Stimulated activated CD8-positive, alpha-beta memory T cell treated with anti-CD3 and anti-CD28 coated beads, Interleukin-4, amount 100 ng/mL, for 1 hour (primary cell): Measurements from ENCODE around the gene POM121C.
"Not testable (repeated sequence)": the region's sequence is repeated elsewhere in the genome, so short reads cannot be mapped to it uniquely, and the experiment has no call there.

Experiments
- DNase-seq, 2 donors: peaks; one replicate each; pipeline ENCODE4 v3.0.0-alpha.2; 2020; ENCODE audit warnings: low read depth in 2 of 2, low spot score in 1 of 2

Gene POM121C

DNA sequence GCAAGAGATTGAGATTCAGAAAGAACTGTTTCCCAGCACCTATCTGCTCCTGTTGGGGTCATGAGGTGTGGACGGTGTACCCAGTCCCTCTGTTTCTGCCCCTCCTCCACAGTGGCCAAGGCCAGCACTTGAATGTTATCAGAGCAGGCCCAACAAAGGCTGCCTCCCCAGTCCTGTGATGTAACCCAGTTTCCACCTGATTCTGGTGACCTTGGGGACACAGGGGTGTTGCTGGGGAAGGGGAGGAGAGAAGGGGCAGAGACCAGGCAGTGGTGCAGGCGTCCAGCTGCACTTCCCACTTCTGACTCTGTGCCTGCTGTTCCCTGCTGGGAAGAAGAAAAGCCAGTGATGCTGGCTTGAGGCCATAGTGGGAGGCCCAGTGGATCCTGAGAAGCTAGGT is 88.2 kb downstream of the POM121C start:
- not testable (repeated sequence) for DNase-seq

DNA sequence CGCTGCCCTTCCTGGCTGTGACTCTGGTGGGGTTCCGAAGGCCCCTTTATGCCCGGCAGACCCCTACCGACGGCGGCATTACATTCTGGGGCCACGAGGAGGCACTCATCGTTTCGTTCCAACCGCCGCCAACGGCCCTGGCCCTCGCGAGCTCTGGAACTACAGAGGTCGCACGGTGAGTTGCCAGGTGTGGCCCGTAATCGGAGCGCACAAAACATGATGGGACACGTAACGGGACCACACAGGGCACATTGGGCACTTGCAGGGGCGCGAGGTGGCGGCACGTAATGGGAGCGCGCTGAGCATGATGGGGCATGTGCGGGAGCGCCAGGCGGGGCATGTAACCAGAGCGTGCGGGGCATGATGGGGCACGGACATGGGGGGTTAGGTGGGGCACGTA is 90.8 kb downstream of the POM121C start, which contains the start of gene TRIM73:
TRIM73 (plus strand) TSS at position 301 of the 400 bp plus-strand sequence. CDS start 3,305 bp downstream, outside the sequence.
- not testable (repeated sequence) for DNase-seq

DNA sequence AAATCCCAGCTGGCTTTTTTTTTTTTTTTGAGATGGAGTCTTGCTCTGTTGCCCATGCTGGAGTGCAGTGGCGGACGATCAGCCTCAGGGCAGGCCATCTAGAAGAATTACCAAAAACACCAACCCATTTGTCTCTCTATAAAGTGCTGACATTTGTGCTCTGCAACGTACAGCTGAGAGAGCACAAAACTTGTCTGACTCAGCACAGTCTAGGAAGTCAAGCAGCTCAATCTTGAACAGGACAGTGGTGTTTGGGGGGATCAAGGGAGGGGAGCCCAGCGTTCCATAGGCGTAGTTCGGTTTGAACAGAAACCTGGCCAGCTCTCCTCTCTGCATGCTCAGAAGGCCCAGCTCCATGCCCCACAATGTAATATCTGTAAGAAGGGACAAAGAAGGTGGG is 92.9 kb downstream of the POM121C start:
- DNase-seq, result not testable (repeated sequence)

DNA sequence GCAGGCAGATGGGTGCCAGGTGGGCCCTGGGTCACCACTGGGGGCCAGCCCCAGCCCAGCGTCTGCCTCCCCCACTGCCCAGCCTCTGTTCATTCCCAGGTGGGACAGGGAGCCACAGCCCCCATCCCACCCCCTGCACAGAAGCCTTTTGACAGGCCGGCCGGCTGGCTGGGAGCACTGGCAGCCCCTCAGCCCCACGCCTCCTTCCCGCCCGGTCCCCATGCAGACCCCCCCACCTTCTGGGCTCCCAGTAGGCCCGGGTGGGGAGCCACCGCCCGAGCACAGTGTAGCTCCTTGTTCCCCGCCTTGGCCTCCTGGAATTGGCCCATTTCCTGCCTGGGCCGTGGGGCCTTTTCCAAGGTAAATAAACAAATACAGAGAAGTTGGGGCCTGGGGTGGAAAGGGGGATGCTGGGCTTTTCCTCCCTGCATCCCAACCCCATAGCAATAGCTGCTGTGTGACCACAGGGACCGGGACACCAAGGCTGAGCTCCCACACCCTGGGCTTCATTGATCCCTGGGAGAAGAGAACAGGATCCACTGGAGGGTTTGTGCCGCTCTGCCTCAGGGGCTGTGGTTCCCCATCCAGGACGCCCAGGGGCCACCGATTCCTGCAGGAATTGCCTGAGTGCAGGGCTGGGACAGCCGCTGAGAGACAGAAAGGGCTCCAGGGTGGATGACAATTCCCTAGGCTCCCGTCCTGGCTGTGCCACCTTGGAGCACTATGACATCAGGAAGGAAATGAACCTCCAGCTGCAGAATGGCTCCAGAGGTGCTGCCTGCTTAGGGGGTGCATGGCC is 111.4 kb downstream of the POM121C start:
- not testable (repeated sequence) for DNase-seq

DNA sequence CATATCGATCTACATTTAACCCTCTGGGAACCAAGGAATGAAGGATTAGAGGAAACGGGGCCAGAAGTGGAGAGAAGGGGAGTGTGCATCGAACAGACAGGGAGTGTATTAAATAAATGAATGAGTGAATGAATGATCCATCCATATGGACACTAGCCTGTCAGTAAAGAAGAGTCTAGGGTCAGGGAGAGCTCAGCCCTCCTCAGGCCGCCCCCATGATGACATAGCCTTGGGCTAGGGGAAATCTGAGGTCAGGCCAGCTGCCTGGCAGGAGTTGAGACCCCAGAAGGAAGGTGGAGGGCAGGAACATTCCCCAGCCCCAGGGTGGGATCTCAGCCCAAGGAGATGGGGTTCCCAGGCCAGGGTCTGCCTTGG is 112.0 kb downstream of the POM121C start:
- DNase-seq, result not testable (repeated sequence)

DNA sequence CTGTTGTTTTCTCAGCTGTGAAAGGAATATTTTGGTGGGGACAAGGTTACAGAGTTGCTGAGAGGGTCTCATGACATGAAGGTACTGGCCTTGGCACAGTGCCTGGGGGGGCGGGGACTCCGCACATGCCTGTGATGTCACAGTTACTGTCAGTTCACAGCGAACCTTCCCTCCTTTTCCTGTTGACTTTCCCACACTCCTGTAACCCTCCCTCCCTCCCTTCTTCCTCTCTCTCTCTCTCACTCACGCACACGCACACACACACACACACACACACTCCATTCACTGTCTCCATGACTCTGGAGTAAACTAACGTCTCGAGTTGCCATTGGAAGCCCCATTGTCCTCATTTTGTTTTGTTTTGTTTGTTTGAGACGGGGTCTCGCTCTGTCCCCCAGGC is 118.8 kb downstream of the POM121C start:
- DNase-seq, result not testable (repeated sequence)
